G401.6 (cell line): ENCODE measurements around the gene P2RX4.
A peak's percentile ranks its signal among the peaks of the same experiment; 100 is the strongest.
"Not testable (repeated sequence)": the region's sequence is repeated elsewhere in the genome, so short reads cannot be mapped to it uniquely, and the experiment has no call there.

ENCODE experiments used
- FAIRE-seq: peaks from 2 replicates; lab custom pipeline; 2012; peaks lifted over from hg19 to GRCh38; lab: Jason Lieb, UNC

P2RX4 gene

GRCh38 chr12:121223292-121224285 lies 13.7 kb downstream of the P2RX4 start:
- FAIRE-seq, result no peak

- no peak for FAIRE-seq
These were observed 14.7 kb downstream of the P2RX4 start for GRCh38 chr12:121224591-121224990.

GRCh38 chr12:121226399-121226798 lies 16.5 kb downstream of the P2RX4 start:
- FAIRE-seq, result no peak

- FAIRE-seq, result not testable (repeated sequence)
These were observed 16.9 kb downstream of the P2RX4 start for GRCh38 chr12:121226871-121227270.

- FAIRE-seq, result no peak
These were observed 17.4 kb downstream of the P2RX4 start for GRCh38 chr12:121227294-121227693.

GRCh38 chr12:121228919-121229665 lies 19.2 kb downstream of the P2RX4 start:
- no peak for FAIRE-seq

GRCh38 chr12:121229826-121230537 lies 20.1 kb downstream of the P2RX4 start:
- peak; percentile 79 for FAIRE-seq

- no peak for FAIRE-seq
These were observed 20.6 kb downstream of the P2RX4 start for GRCh38 chr12:121230538-121230907.

- FAIRE-seq, result no peak
These were observed 22.2 kb downstream of the P2RX4 start for GRCh38 chr12:121232163-121232562.

GRCh38 chr12:121232977-121233627 lies 23.2 kb downstream of the P2RX4 start:
- no peak for FAIRE-seq

GRCh38 chr12:121233628-121234020 lies 23.7 kb downstream of the P2RX4 start:
- FAIRE-seq, result no peak

- no peak for FAIRE-seq
These were observed 26.8 kb downstream of the P2RX4 start for GRCh38 chr12:121236776-121237175.

- FAIRE-seq, result no peak
These were observed 27.5 kb downstream of the P2RX4 start for GRCh38 chr12:121237415-121237814.

- FAIRE-seq, result no peak
These were observed 28.2 kb downstream of the P2RX4 start for GRCh38 chr12:121238086-121238485.

- no peak for FAIRE-seq
These were observed 28.8 kb downstream of the P2RX4 start for GRCh38 chr12:121238604-121239350.

- no peak for FAIRE-seq
These were observed 29.6 kb downstream of the P2RX4 start for GRCh38 chr12:121239351-121240061.

- FAIRE-seq, result no peak
These were observed 30.1 kb downstream of the P2RX4 start for GRCh38 chr12:121240062-121240420.

GRCh38 chr12:121240484-121241101 lies 30.7 kb downstream of the P2RX4 start:
- no peak for FAIRE-seq

- FAIRE-seq, result no peak
These were observed 31.4 kb downstream of the P2RX4 start for GRCh38 chr12:121241156-121241970.
